ENCODE results near the gene CDH23. TPM values are rescaled to one million over a fixed set of nuclear protein-coding genes. Genes with fewer than 3 reads are reported as not detected.

CDH23 gene
- polyA plus RNA-seq, 1 donor from 2014 or later: not detected

DNA sequence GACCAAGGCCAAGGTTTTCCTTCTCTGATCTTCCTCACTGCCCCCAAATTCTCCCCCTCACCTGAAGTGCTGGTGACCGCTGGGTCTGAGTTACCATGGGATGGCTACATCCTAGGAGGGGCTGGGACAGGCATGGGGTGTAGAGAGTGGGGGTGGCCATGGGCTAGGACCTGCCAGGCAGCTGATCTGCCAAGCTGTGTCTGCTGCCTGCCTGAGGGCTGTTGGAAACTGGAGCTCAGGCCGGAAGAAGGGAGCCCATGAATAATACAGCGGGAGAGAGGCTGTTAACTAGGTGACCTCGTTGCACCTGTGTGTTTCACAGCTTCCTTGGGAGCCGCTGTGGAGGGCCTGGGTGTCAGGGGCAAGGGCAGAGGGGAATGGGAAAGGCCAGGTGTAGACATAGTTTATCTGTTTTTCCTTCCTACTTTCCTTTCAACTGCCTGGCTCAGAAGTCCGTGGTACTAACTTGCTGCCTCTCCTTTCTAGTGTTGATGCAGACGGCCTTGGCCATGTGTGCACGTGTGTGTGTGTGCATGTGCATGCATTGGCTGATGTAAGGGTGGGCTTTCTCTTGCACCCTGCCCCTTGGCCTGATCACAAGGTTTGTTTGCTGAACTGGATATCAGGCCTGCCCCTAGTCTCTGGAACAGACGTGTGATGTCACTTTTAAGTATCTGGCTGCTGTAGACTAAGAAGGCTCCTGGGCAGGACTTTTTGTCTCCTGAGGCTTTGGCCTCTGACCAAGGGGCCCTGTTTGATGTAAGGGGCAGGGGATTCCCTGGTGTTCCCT is 11.9 kb downstream of the CDH23 start:
- no peaks in the 10 kb centered on the region for H3K36me3 Mint-ChIP-seq
- peaks cover 4% of the 10 kb centered on the region for H3K27me3 Mint-ChIP-seq
- peaks cover 0 to 1% (median 0%) of the 10 kb centered on the region in 3 donors for H3K4me1 Mint-ChIP-seq
- H3K9me3 Mint-ChIP-seq: peaks cover 4 to 16% (median 9%) of the 10 kb centered on the region in 3 donors
- H3K4me3 Mint-ChIP-seq: no peak overlapping the region
- no peak overlapping the region for H3K27ac Mint-ChIP-seq

DNA sequence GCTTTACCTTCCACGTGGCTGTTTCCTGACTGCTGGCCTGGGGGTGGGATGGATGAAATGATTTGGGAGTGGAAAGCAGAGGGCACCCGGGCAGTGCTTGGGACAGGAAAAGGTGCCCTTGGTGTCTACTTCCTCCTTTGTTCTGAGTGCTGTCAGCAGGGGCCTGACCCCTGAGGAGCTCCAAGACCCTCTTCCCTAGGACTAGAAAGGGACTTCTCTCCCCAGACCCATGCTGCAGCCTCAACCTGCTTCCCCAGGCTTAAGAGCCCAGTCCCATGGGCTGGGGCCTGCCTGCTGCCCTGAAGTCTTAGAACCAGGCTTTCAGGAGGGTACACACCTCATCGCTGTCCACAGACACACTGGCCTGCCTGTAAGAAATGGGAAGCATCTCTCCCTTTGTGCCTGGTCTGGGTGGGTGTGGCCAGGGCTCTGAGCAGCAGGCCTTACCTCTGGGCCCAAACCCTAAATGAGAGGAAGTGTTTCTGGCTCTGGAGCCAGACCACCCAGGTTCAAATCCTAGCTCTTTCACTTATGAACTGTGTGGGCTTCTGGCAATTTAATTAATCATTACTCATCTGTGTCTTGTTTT is 12.9 kb downstream of the CDH23 start:
- Mint-ChIP-seq H3K9me3 (peaks cover 4 to 16% (median 9%) of the 10 kb centered on the region in 3 donors), H3K4me3 (no peak overlapping the region), H3K27me3 (peaks cover 4% of the 10 kb centered on the region), H3K27ac (no peak overlapping the region), H3K4me1 (no peaks in the 10 kb centered on the region), H3K36me3 (no peaks in the 10 kb centered on the region)

DNA sequence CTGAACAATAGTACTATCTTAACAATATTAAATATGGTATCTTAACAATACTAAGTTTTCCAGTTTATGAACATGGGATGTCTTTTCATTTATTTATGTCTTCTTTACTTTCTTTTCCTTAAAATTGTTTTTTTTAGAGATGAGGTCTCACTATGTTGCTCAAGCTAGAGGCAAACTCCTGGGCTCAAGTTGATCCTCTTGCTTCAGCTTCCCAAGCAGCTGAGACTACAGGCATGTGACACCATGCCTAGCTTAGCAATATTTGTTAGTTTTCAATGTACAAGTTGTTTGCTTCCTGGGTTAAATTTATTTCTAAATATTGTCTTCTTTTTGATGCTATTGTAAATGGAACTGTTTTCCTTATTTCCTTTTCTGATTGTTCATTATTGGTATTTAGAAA is 16.9 kb downstream of the CDH23 start:
- no peak overlapping the region for H3K4me3 Mint-ChIP-seq
- no peaks in the 10 kb centered on the region for H3K4me1 Mint-ChIP-seq
- H3K9me3 Mint-ChIP-seq: peaks cover 4 to 16% (median 12%) of the 10 kb centered on the region in 3 donors
- H3K27ac Mint-ChIP-seq: no peak overlapping the region
- H3K36me3 Mint-ChIP-seq: no peaks in the 10 kb centered on the region
- H3K27me3 Mint-ChIP-seq: peaks cover 5% of the 10 kb centered on the region

DNA sequence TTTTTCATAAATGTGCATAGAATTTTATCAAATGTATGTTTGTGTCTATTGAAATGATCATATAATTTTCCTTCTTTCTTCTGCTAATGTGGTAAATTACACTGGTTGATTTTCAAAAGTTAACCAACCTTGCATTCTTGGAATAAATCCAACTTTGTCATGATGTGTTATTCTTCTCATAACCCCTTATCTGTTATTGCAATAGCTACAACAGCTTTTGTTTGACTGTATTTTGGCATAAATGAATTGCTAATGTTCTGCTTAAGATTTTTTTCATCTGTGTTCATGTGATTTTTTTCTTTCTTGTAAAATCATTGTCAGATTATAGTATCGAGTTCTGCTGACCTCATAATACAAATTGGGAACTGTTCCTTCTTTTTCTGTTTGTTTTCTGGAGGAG is 17.6 kb downstream of the CDH23 start:
- H3K9me3 Mint-ChIP-seq: peaks cover 4 to 16% (median 12%) of the 10 kb centered on the region in 3 donors
- H3K4me3 Mint-ChIP-seq: no peak overlapping the region
- peaks cover 5% of the 10 kb centered on the region for H3K27me3 Mint-ChIP-seq
- no peaks in the 10 kb centered on the region for H3K4me1 Mint-ChIP-seq
- H3K27ac Mint-ChIP-seq: no peak overlapping the region
- H3K36me3 Mint-ChIP-seq: no peaks in the 10 kb centered on the region

DNA sequence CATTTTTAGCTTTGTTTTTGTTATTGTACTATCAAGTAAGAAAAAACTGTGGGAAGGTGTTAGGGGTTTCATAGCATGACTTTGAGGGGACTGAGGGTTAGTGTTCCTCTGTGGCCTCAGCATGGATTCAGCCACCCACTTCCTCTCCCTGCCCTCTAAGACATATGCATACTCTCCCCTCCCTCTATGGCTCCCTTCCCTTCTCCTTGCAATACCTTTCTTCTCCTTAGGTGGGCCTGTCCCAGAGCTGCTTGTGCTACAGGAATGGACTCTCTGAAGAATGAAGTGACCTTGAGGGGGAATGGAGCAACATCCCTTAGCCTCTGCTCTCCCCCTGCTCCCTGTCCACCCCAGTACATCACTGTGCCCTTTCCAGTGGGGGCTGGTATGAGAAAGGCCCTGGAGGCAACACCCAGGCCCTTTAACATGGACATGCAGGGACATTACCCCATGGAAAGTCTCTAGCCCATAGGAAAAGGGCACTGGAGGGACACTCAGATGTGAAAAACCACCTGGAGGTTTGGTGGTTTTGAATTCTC is 22.4 kb downstream of the CDH23 start:
- Mint-ChIP-seq H3K27ac (no peak overlapping the region), H3K4me3 (no peak overlapping the region), H3K9me3 (peaks cover 0 to 3% (median 0%) of the 10 kb centered on the region in 3 donors), H3K4me1 (no peaks in the 10 kb centered on the region), H3K36me3 (no peaks in the 10 kb centered on the region), H3K27me3 (peaks cover 14% of the 10 kb centered on the region)

DNA sequence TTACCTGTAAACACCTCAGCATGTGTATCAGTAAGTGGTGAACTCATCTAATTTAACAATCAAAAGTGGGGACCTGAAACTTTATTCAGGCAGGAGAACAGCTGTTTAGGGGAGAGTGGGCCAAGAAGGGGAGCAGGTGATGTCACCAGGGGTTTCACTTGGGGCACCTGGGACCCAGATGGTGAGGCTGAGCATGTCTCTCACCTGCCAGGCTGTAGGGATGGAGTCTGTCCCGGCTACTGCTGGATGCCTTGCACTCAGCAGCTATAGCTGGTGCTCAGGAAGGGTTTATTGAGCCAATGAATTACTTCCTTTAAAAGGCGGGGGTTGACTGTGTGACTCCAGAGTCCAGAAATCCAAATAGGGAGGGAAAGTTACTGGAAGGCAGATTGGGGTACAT is 23.0 kb downstream of the CDH23 start:
- Mint-ChIP-seq H3K27me3 (peaks cover 14% of the 10 kb centered on the region), H3K4me3 (no peak overlapping the region), H3K36me3 (no peaks in the 10 kb centered on the region), H3K27ac (no peak overlapping the region), H3K9me3 (peaks cover 0 to 3% (median 0%) of the 10 kb centered on the region in 3 donors), H3K4me1 (no peaks in the 10 kb centered on the region)

DNA sequence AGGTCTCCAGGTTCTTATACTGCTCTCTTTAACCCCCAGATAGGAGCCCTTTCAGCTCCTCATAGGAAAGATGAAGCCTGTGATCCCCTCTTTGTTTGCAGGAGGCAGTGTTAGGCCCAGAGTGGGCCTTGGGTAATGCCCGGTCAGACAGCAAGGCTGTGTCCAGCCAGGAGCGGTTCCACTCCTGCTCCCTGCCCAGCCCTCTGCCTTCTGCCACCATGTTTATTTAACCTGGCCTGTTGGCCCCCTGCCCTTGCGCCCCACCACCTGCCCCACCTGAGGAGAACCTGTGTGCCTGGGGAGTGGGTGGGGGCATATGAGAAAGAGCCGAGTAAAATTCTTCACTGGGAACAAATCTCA is 24.3 kb downstream of the CDH23 start:
- Mint-ChIP-seq H3K27ac (no peak overlapping the region), H3K4me1 (no peaks in the 10 kb centered on the region), H3K4me3 (no peak overlapping the region), H3K9me3 (peaks cover 0 to 3% (median 0%) of the 10 kb centered on the region in 3 donors), H3K27me3 (peaks cover 14% of the 10 kb centered on the region), H3K36me3 (no peaks in the 10 kb centered on the region)

DNA sequence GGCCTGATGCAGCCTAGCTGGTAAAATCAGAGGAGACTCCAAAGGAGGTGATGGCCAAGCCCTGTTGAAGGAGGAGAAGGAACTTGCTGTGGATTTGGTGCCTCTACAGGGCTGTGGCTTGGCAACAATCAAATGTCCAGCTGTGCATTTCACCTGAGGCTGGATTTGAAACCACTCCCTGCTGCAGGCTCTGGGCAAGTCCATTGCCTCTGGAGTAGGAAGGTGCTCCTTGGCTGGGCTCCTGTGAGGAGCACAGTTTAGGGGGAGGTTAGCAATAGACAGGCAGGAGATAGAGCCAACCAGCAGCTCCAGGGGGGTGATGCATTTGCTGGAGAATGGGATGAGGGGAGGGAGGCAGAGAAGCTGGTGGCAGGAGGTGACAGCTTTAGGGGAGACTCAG is 26.5 kb downstream of the CDH23 start:
- no peaks in the 10 kb centered on the region for H3K9me3 Mint-ChIP-seq
- peaks cover 11% of the 10 kb centered on the region for H3K27me3 Mint-ChIP-seq
- H3K4me1 Mint-ChIP-seq: no peaks in the 10 kb centered on the region
- peak overlapping the region in 1 of 3 donors; percentile 9 for H3K27ac Mint-ChIP-seq
- H3K4me3 Mint-ChIP-seq: no peak overlapping the region
- H3K36me3 Mint-ChIP-seq: no peaks in the 10 kb centered on the region

DNA sequence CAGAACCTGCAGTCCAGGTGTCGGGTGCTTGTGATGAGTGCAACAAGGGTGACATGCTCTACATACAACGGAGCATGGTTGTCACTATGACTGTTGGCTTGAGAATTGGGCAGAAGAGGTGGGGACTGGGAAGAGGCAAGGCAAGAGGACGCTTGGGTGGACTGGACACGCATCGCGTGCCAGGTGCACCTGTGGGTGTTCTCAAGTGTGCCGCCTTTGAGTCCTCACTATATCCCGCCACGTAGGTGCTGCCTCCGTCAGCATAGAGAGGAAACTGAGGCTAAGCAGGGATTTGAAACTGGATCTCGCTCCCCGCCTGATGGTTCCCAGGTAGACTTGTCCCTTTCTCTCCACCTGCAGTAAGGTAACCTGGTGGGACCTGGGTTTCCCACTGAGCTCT is 27.2 kb downstream of the CDH23 start:
- Mint-ChIP-seq H3K4me3 (no peak overlapping the region), H3K9me3 (no peaks in the 10 kb centered on the region), H3K36me3 (no peaks in the 10 kb centered on the region), H3K4me1 (no peaks in the 10 kb centered on the region), H3K27ac (no peak overlapping the region), H3K27me3 (peaks cover 11% of the 10 kb centered on the region)

DNA sequence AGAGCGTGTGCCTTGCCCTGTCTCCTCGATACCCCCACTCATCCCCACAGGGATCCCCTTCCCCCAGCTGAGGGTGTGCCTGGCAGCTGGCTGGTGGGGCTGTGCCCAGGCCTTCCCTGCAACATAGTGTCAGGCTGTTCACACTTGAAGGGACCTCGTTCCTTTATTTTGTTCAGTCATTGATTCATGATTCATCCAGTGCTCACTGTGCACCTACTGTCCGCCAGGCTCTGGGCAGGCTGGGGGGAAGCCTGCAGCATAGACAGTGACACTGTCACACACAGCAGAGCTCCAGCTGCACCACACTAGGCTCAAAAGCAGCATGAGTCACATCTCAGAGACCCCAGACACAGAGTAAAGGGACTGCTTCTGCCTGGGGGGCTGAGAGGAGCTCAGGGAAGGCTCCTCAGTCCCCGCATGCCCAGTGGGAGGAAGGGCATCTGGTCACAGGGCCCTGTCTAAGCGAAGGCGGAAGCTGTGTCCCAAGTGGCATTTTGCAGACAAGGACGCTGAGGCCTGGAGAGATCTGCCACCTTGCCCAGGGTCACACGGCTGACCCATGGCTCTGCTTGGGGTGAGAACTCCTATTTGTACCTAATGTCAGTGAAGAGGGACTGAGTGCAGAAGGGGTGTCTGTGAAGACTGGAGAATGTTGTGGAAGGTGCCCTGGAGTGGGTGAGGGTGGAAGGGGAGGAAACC is 27.9 kb downstream of the CDH23 start:
- peaks cover 11% of the 10 kb centered on the region for H3K27me3 Mint-ChIP-seq
- H3K4me3 Mint-ChIP-seq: no peak overlapping the region
- no peak overlapping the region for H3K27ac Mint-ChIP-seq
- H3K36me3 Mint-ChIP-seq: no peaks in the 10 kb centered on the region
- H3K9me3 Mint-ChIP-seq: no peaks in the 10 kb centered on the region
- no peaks in the 10 kb centered on the region for H3K4me1 Mint-ChIP-seq

DNA sequence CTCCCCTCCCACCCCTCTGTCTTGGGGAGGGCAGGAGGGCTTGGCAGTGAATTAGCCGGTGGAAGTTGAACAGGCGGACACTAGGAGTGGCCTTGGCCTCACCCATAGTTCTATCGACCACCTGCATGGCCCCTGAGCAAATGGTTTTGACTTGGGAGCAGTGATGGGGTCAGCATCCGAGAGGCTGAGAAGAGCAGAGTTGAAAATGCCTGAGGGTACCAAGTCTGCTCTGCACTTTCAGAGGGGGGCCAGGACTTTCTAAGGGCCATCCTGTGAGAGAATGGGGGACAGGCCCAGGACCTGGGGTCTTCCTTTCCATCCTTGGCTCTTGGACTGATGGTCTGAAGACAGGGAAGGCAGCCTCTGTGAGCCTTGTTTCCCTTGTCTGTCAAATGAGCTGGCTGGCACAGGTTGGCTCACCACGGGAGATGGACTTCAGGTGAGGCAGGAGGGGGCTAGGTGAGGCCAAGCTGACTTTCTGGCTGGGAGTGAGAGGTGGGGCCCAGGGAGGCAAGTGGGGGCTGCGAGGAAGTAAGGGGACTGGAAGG is 29.4 kb downstream of the CDH23 start:
- H3K4me1 Mint-ChIP-seq: no peaks in the 10 kb centered on the region
- peaks cover 14% of the 10 kb centered on the region for H3K27me3 Mint-ChIP-seq

DNA sequence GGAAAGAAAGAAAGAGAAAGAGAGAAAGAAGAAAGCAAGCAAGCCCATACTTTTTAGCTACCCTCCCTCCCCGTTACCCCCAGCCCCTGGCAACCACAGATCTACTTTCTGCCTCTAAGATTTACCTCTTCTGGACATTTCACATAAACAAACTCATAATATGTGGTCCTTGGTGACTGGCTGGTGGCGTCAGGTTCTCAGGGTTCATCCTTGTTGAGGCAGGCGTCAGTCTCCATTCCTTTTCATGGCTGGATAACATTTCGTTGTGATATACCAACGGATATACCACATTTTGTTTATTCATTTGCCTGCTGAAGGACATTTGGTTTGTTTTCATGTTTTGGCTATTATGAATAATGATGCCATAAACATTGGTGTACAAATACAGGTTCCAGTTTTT is 30.5 kb downstream of the CDH23 start:
- H3K4me1 Mint-ChIP-seq: no peaks in the 10 kb centered on the region
- H3K4me3 Mint-ChIP-seq: no peak overlapping the region
- H3K27ac Mint-ChIP-seq: no peak overlapping the region
- peaks cover 14% of the 10 kb centered on the region for H3K27me3 Mint-ChIP-seq
- H3K9me3 Mint-ChIP-seq: no peaks in the 10 kb centered on the region
- H3K36me3 Mint-ChIP-seq: no peaks in the 10 kb centered on the region

More for the DNA sequence above, 29.4 kb downstream of the CDH23 start:
- H3K36me3 Mint-ChIP-seq: no peaks in the 10 kb centered on the region
- no peaks in the 10 kb centered on the region for H3K9me3 Mint-ChIP-seq
- no peak overlapping the region for H3K27ac Mint-ChIP-seq
- H3K4me3 Mint-ChIP-seq: no peak overlapping the region

DNA sequence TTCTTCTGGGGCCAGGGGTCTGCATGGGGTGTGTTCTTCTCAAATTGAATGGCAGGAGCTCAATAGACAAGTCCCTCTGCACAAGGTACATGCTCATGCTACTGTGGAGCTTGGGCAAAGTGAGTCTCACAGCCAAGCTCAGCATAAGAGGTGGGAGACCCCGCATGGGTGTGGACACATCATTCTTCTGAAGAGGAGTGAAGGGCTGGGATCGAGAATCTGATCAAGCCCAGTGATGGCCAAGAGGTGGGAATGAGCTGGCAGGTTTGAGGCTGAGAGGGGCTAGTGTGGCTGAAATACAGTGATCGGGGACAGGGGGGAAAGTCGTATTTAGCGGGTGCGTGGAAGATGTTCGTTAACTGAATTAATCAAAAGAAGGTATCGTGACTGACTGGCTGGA is 32.6 kb downstream of the CDH23 start:
- no peak overlapping the region for H3K4me3 Mint-ChIP-seq
- peaks cover 1% of the 10 kb centered on the region for H3K36me3 Mint-ChIP-seq
- no peaks in the 10 kb centered on the region for H3K9me3 Mint-ChIP-seq
- peaks cover 0 to 2% (median 0%) of the 10 kb centered on the region in 3 donors for H3K4me1 Mint-ChIP-seq
- peaks cover 5% of the 10 kb centered on the region for H3K27me3 Mint-ChIP-seq
- H3K27ac Mint-ChIP-seq: no peak overlapping the region

DNA sequence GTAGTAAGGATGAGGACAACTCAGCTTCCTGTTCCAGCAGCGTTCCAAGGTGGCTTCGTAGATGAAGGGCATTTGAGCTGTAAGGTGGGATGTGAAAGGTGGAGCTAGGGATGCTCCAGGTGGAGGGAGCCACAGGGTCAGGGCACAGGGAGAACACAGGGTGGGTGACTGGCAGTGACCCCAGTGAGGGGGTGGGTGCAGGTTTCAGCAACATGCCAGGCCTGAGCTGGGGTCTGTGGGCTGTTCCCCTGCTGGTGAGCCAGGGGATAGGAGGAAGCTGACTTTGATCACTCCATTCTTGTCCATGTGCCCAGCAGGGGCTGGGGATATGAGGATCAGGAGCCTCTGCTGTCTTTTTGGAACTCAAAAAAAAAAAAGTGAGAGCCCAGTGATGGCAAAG is 33.2 kb downstream of the CDH23 start:
- Mint-ChIP-seq H3K27ac (no peak overlapping the region), H3K4me1 (peaks cover 0 to 2% (median 0%) of the 10 kb centered on the region in 3 donors), H3K4me3 (no peak overlapping the region), H3K36me3 (peaks cover 1% of the 10 kb centered on the region), H3K27me3 (peaks cover 5% of the 10 kb centered on the region), H3K9me3 (no peaks in the 10 kb centered on the region)
